IMR-90 (cell line): ENCODE data around the gene NAXE. TPM values are rescaled to one million over a fixed set of nuclear protein-coding genes. Genes with fewer than 3 reads are reported as not detected.

ENCODE experiments used
- ATAC-seq: fragments of 200-7000 bp; cut with Tn5 transposase; 2 replicates; pipeline ENCODE4 v1.9.1; 2020; ENCODE audit warnings: low read depth, mild to moderate bottlenecking, moderate library complexity
- BruUV-seq: library from RNA; stranded (reverse); fragments of 400-500 nt; replicated peaks from 2 replicates; lab custom pipeline; 2021; lab: Mats Ljungman, UMichigan
- CTCF ChIA-PET: fragments of 300-600 bp; formaldehyde crosslinking; extraction: SDS; loops from one replicate; lab custom pipeline; 2021; ENCODE audit warnings: antibody characterized with exemption; lab: Yijun Ruan, JAX
- POLR2A ChIA-PET: fragments of 300-600 bp; sonication (Branson Sonifier 250); formaldehyde crosslinking; loops from one replicate; lab custom pipeline; 2022; ENCODE audit warnings: antibody characterized with exemption; ENCODE audit not compliant: unreplicated experiment; lab: Charles Lee
- DNase-seq: peaks from one replicate; pipeline ENCODE4 v3.0.0; 2013
- H2AFZ ChIP-seq: replicated peaks from 2 replicates; pipeline ENCODE3; 2013; ENCODE audit warnings: low read length, mild to moderate bottlenecking; ENCODE audit not compliant: poor library complexity
- H2AK5ac ChIP-seq: 2 replicates; pipeline ENCODE4 v1.6.1; 2013; ENCODE audit warnings: low read depth, low read length, inconsistent platforms
- H2AK9ac ChIP-seq: replicated peaks from 2 replicates; pipeline ENCODE3; 2013; ENCODE audit warnings: mild to moderate bottlenecking, low read depth, low read length, moderate library complexity; ENCODE audit not compliant: poor library complexity
- H2BK120ac ChIP-seq: 2 replicates; pipeline ENCODE4 v1.6.1; 2013; ENCODE audit warnings: low read depth, low read length, inconsistent platforms
- H2BK15ac ChIP-seq: 3 replicates; pipeline ENCODE4 v1.6.1; 2013; ENCODE audit warnings: low read depth, low read length, inconsistent platforms
- H2BK20ac ChIP-seq: 2 replicates; pipeline ENCODE4 v1.6.1; 2013; ENCODE audit warnings: low read depth, mild to moderate bottlenecking, inconsistent platforms, low read length, moderate library complexity
- H2BK5ac ChIP-seq: 2 replicates; pipeline ENCODE4 v1.6.1; 2013; ENCODE audit warnings: mild to moderate bottlenecking, low read depth, low read length, inconsistent platforms; ENCODE audit not compliant: poor library complexity, severe bottlenecking
- H3K14ac ChIP-seq: replicated peaks from 2 replicates; pipeline ENCODE4 v1.6.1; 2013; ENCODE audit warnings: low read depth, low read length, inconsistent platforms
- H3K18ac ChIP-seq: 2 replicates; pipeline ENCODE4 v1.6.1; 2013; ENCODE audit warnings: low read depth, low read length, control low read depth
- H3K23ac ChIP-seq: 2 replicates; pipeline ENCODE4 v1.6.1; 2013; ENCODE audit warnings: low read depth, low read length, inconsistent platforms
- H3K27ac ChIP-seq: 2 replicates; pipeline ENCODE4 v1.5.1; 2013; ENCODE audit warnings: mild to moderate bottlenecking, control low read depth, low read length; ENCODE audit not compliant: insufficient read depth
- H3K27me3 ChIP-seq: 2 replicates; pipeline ENCODE4 v1.6.1; 2013; ENCODE audit warnings: low read length; ENCODE audit not compliant: control insufficient read depth, insufficient read depth
- H3K36me3 ChIP-seq: 2 replicates; pipeline ENCODE4 v1.6.1; 2013; ENCODE audit warnings: low read length, mixed read lengths; ENCODE audit not compliant: control insufficient read depth, insufficient read depth
- H3K4ac ChIP-seq: 2 replicates; pipeline ENCODE4 v1.6.1; 2013; ENCODE audit warnings: low read depth, low read length, inconsistent platforms
- H3K4me1 ChIP-seq: 2 replicates; pipeline ENCODE4 v1.6.1; 2013; ENCODE audit warnings: low read length, mixed read lengths; ENCODE audit not compliant: control insufficient read depth, insufficient read depth
- H3K4me2 ChIP-seq: 2 replicates; pipeline ENCODE4 v1.6.1; 2013; ENCODE audit warnings: low read depth, mild to moderate bottlenecking, control low read depth, low read length, moderate library complexity
- H3K4me3 ChIP-seq: 2 replicates; pipeline ENCODE4 v1.5.1; 2013; ENCODE audit warnings: low read depth, mild to moderate bottlenecking, control low read depth, low read length, moderate library complexity; ENCODE audit not compliant: insufficient read depth
- H3K56ac ChIP-seq: 2 replicates; pipeline ENCODE4 v1.6.1; 2013; ENCODE audit warnings: low read length, inconsistent platforms; ENCODE audit not compliant: insufficient read depth; ENCODE audit errors: extremely low read depth
- H3K79me1 ChIP-seq, 2 experiments: 2 replicates each; pipeline ENCODE4 v1.6.1; 2013; ENCODE audit warnings: low read length in 2 of 2, inconsistent platforms in 1 of 2, low read depth in 1 of 2
- H3K9ac ChIP-seq: 2 replicates; pipeline ENCODE4 v1.6.1; 2013; ENCODE audit warnings: low read depth, low read length, control low read depth
- H3K9me1 ChIP-seq: 2 replicates; pipeline ENCODE4 v1.6.1; 2013; ENCODE audit warnings: low read length, inconsistent platforms; ENCODE audit not compliant: insufficient read depth
- H3K9me3 ChIP-seq: 2 replicates; pipeline ENCODE4 v1.6.1; 2013; ENCODE audit warnings: low read length; ENCODE audit not compliant: control insufficient read depth, insufficient read depth
- H4K20me1 ChIP-seq: 2 replicates; pipeline ENCODE4 v1.6.1; 2013; ENCODE audit warnings: low read length, inconsistent platforms; ENCODE audit not compliant: insufficient read depth
- H4K5ac ChIP-seq: 2 replicates; pipeline ENCODE4 v1.6.1; 2013; ENCODE audit warnings: mild to moderate bottlenecking, low read depth, low read length, control low read depth
- H4K8ac ChIP-seq, 2 experiments: 2 replicates each; pipeline ENCODE4 v1.6.1; 2013; ENCODE audit warnings: low read depth in 2 of 2, low read length in 2 of 2, control low read depth in 1 of 2, inconsistent platforms in 1 of 2
- H4K91ac ChIP-seq: 2 replicates; pipeline ENCODE4 v1.6.1; 2013; ENCODE audit warnings: low read depth, low read length, inconsistent platforms; ENCODE audit not compliant: insufficient read depth
- BHLHE40 ChIP-seq: fragments of 150-350 bp; IDR thresholded peaks from 2 replicates; pipeline ENCODE4 v1.6.1; 2016; ENCODE audit warnings: mild to moderate bottlenecking, low read depth, low read length
- CEBPB ChIP-seq: IDR thresholded peaks from 2 replicates; pipeline ENCODE4 v1.6.1; 2012; ENCODE audit warnings: low read depth, low read length, improper control_type of control experiment
- CHD1 ChIP-seq: IDR thresholded peaks from 2 replicates; pipeline ENCODE4 v1.6.1; 2012; ENCODE audit warnings: low read depth, low read length, improper control_type of control experiment
- CTCF ChIP-seq: conservative IDR thresholded peaks from 2 replicates; pipeline ENCODE4 v1.5.1; 2012; ENCODE audit warnings: mild to moderate bottlenecking, low read depth, low read length, improper control_type of control experiment
- ELK1 ChIP-seq: fragments of 150-350 bp; IDR thresholded peaks from 2 replicates; pipeline ENCODE4 v1.6.1; 2016; ENCODE audit warnings: low read depth, mild to moderate bottlenecking, low read length, moderate library complexity, borderline replicate concordance
- FOS ChIP-seq: fragments of 150-350 bp; IDR thresholded peaks from 2 replicates; pipeline ENCODE4 v1.6.1; 2016; ENCODE audit warnings: low read depth, low read length
- MAFK ChIP-seq: IDR thresholded peaks from 2 replicates; pipeline ENCODE4 v1.6.1; 2012; ENCODE audit warnings: low read depth, low read length, improper control_type of control experiment
- MAZ ChIP-seq: IDR thresholded peaks from 2 replicates; pipeline ENCODE4 v1.6.1; 2012; ENCODE audit warnings: low read depth, mild to moderate bottlenecking, low read length, improper control_type of control experiment, moderate library complexity, borderline replicate concordance
- MXI1 ChIP-seq: IDR thresholded peaks from 2 replicates; pipeline ENCODE4 v1.6.1; 2012; ENCODE audit warnings: low read depth, mild to moderate bottlenecking, low read length, moderate library complexity, borderline replicate concordance
- NFE2L2 ChIP-seq: fragments of 150-350 bp; IDR thresholded peaks from 2 replicates; pipeline ENCODE4 v1.6.1; 2016; ENCODE audit warnings: low read depth, mild to moderate bottlenecking, low read length
- POLR2A ChIP-seq: IDR thresholded peaks from 2 replicates; pipeline ENCODE4 v1.6.1; 2012; ENCODE audit warnings: mild to moderate bottlenecking, low read depth, low read length
- RAD21 ChIP-seq: IDR thresholded peaks from 2 replicates; pipeline ENCODE4 v1.6.1; 2012; ENCODE audit warnings: low read length, improper control_type of control experiment
- RCOR1 ChIP-seq: IDR thresholded peaks from 2 replicates; pipeline ENCODE4 v1.6.1; 2012; ENCODE audit warnings: mild to moderate bottlenecking, low read length, improper control_type of control experiment; ENCODE audit not compliant: insufficient replicate concordance
- RFX5 ChIP-seq: IDR thresholded peaks from 2 replicates; pipeline ENCODE4 v1.8.0; 2012; ENCODE audit warnings: low read depth, mild to moderate bottlenecking, low read length, moderate library complexity
- SMC3 ChIP-seq: fragments of 150-350 bp; IDR thresholded peaks from 2 replicates; pipeline ENCODE4 v1.6.1; 2016; ENCODE audit warnings: low read depth, mild to moderate bottlenecking, antibody characterized with exemption, low read length, moderate library complexity
- USF2 ChIP-seq: fragments of 150-350 bp; IDR thresholded peaks from 2 replicates; pipeline ENCODE4 v1.6.1; 2017; ENCODE audit warnings: mild to moderate bottlenecking, antibody characterized with exemption, low read length, low read depth
- WGBS, 2 experiments: methylation state at CpG; one replicate each; pipeline versions ENCODE4 v1.1.5 to v1.1.7; 2013; ENCODE audit warnings: missing lambda C conversion rate in 2 of 2; ENCODE audit not compliant: insufficient read length in 1 of 2; ENCODE audit errors: extremely low coverage in 2 of 2; 5-methylcytosine and 5-hydroxymethylcytosine counted together
- dilution Hi-C: fragments of 300-500 bp; cut with HindIII; formaldehyde crosslinking; loops from one replicate; pipeline ENCODE4 v1.14.3; 2018; ENCODE audit warnings: low sequenced_read_pairs; ENCODE audit not compliant: unreplicated experiment
- in situ Hi-C: fragments of 300-500 bp; cut with MboI; formaldehyde crosslinking; loops from 3 replicates; pipeline ENCODE4 v1.14.3; 2019; ENCODE audit warnings: low sequenced_read_pairs, inconsistent platforms, mixed read lengths
- intact Hi-C: fragments of 100-400 bp; cut with micrococcal nuclease; formaldehyde crosslinking; loops from 2 replicates; pipeline ENCODE4 v1.10.0; 2022
- polyA plus RNA-seq, 3 experiments: library from polyadenylated mRNA; depleted of rRNA; stranded (reverse); fragments of >200 nt; gene quantifications; 2 replicates each; pipeline ENCODE4 v1.2.3, GENCODE V29; 2012; ENCODE audit warnings: low replicate concordance in 1 of 3
- total RNA-seq: library from RNA; depleted of rRNA; stranded (reverse); fragments of >200 nt; gene quantifications from 2 replicates; pipeline ENCODE4 v1.2.3, GENCODE V29; 2012

NAXE gene
- total and polyA plus RNA-seq, 2 of the 4 experiments (the other 2 are of a cell fraction): 61.0 to 74.2 TPM

GRCh38 chr1:156553860-156554485, 37.6 kb upstream of the NAXE start:
- 80% methylated on average over 2 of the region's 6 CpGs; no CpG with 5 or more reads in 1 of the 2 experiments for whole genome bisulfite sequencing, 2 experiments
- no peak overlapping the region for H3K4me2 ChIP-seq
- H3K27ac ChIP-seq: no peak overlapping the region
- no peak overlapping the region for H2BK5ac ChIP-seq
- H3K4me1 ChIP-seq: no peaks in the 10 kb centered on the region
- H3K9ac ChIP-seq: no peak overlapping the region
- dilution Hi-C loops (no loop called here), intact Hi-C loops (no loop called here), in situ Hi-C loops (no loop called here)
- H3K23ac ChIP-seq: no peak overlapping the region; the same call in 1 of the 2 replicates
- H2BK120ac ChIP-seq: no peak overlapping the region
- H2BK15ac ChIP-seq: no peak overlapping the region
- H3K27me3 ChIP-seq: no peaks in the 10 kb centered on the region
- no peak overlapping the region for H3K56ac ChIP-seq
- ChIA-PET CTCF (no interaction called here), POLR2A (no interaction called here)
- no peak overlapping the region for H3K4me3 ChIP-seq
- H4K20me1 ChIP-seq: no peaks in the 10 kb centered on the region
- H2BK20ac ChIP-seq: no peak overlapping the region
- H3K9me1 ChIP-seq: peaks cover 8% of the 10 kb centered on the region
- H4K91ac ChIP-seq: no peak overlapping the region
- H3K79me1 ChIP-seq: peaks cover 0 to 22% of the 10 kb centered on the region in 2 experiments; a peak in 2 of 4 replicates
- no peak overlapping the region for H2AK5ac ChIP-seq
- no peak overlapping the region for H3K18ac ChIP-seq
- TF ChIP-seq POLR2A: no peak
- TF ChIP-seq CTCF: no peak
- TF ChIP-seq CEBPB: no peak
- TF ChIP-seq MAFK: no peak
- TF ChIP-seq SMC3: no peak
- no peak for TF ChIP-seq RAD21
- TF ChIP-seq NFE2L2: no peak
- TF ChIP-seq MXI1: no peak
- no peak for TF ChIP-seq FOS
- no peak for TF ChIP-seq MAZ
- no peak for TF ChIP-seq RCOR1
- TF ChIP-seq BHLHE40: no peak
- TF ChIP-seq RFX5: no peak
- TF ChIP-seq ELK1: no peak
- no peak for TF ChIP-seq CHD1
- TF ChIP-seq USF2: no peak
- H3K9me3 ChIP-seq: no peaks in the 10 kb centered on the region
- DNase-seq (no peak), ATAC-seq (no peak)
- H4K5ac ChIP-seq: no peak overlapping the region
- peaks cover 8% of the 10 kb centered on the region for H3K36me3 ChIP-seq
- no peak overlapping the region for H4K8ac ChIP-seq
- no peak overlapping the region for H3K14ac ChIP-seq
- BruUV-seq: no TSS peak
- H3K4ac ChIP-seq: no peak overlapping the region
- H2AFZ ChIP-seq: no peak overlapping the region
- H2AK9ac ChIP-seq: no peak overlapping the region
